BJ (cell line): ENCODE results near the gene PAGE2. TPM values are rescaled to one million over a fixed set of nuclear protein-coding genes. Genes with fewer than 3 reads are reported as not detected.
"Not testable (repeated sequence)": the region's sequence is repeated elsewhere in the genome, so short reads cannot be mapped to it uniquely, and the experiment has no call there.

Experiments used
- CTCF ChIA-PET: fragments of 350-600 bp; formaldehyde crosslinking; extraction: SDS; loops from one replicate; lab custom pipeline; 2021; ENCODE audit warnings: antibody characterized with exemption, inconsistent platforms; lab: Yijun Ruan, JAX
- POLR2A ChIA-PET: fragments of 300-600 bp; sonication (Branson Sonifier 250); formaldehyde crosslinking; extraction: SDS; loops from one replicate; lab custom pipeline; 2021; ENCODE audit warnings: antibody characterized with exemption; lab: Charles Lee
- DNase-seq: peaks from one replicate; pipeline ENCODE4 v3.0.0-alpha.2; 2011; ENCODE audit warnings: low read depth
- H3K27me3 ChIP-seq: 2 replicates; pipeline ENCODE4 v1.6.0; 2011; ENCODE audit warnings: low read length; ENCODE audit not compliant: control insufficient read depth, insufficient read depth
- H3K36me3 ChIP-seq: 2 replicates; pipeline ENCODE4 v1.5.1; 2011; ENCODE audit warnings: low read length; ENCODE audit not compliant: control insufficient read depth, insufficient read depth
- H3K4me3 ChIP-seq: 2 replicates; pipeline ENCODE4 v1.5.1; 2011; ENCODE audit warnings: low read depth, mild to moderate bottlenecking, control low read depth, low read length
- CTCF ChIP-seq: IDR thresholded peaks from 2 replicates; pipeline ENCODE4 v1.5.1; 2011; ENCODE audit warnings: low read depth, mild to moderate bottlenecking, control low read depth, inconsistent platforms, low read length, moderate library complexity; ENCODE audit not compliant: insufficient read depth
- polyA plus RNA-seq: library from polyadenylated mRNA; depleted of rRNA; stranded (reverse); fragments of >200 nt; gene quantifications from 2 replicates; pipeline ENCODE4 v1.2.3, GENCODE V29; 2011

The PAGE2 gene
- polyA plus RNA-seq, 1 experiment, result not detected

- H3K4me3 ChIP-seq, result no peak overlapping the region
- no peak for DNase-seq
- ChIA-PET CTCF (interaction anchor here (1.2 kb wide), 1 partner anchor 55 kb away, joined by 3 read pairs; no protein-coding TSS in a partner anchor), POLR2A (no interaction called here)
- no peaks in the 10 kb centered on the region for H3K36me3 ChIP-seq
- TF ChIP-seq CTCF, result no peak
- H3K27me3 ChIP-seq, result no peaks in the 10 kb centered on the region
Observed at GRCh38 chrX:55111578-55112254, 22.9 kb downstream of the PAGE2 start.

DNA sequence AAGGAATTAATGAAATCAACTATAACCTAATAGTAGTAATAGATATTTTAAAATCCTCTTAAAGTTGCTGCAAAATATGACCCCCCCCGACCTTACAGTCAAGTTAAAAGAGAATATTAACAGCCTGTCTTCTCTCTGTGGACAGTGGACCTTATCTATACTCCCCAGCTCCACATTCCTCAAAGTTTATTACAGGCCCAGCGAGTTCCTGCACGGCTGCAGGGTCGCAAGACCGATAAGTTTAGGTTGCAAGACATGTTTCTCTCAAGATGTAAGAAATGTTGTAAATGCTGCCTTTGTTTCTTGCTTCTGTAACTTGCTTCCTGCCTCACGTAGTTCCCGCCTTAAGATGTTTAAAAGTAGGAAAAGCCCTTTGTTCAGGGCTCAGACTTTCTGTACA is 27.8 kb downstream of the PAGE2 start:
- DNase-seq, H3K4me3 ChIP-seq, H3K36me3 ChIP-seq, POLR2A ChIA-PET, H3K27me3 ChIP-seq, CTCF ChIA-PET: not testable (repeated sequence)

DNA sequence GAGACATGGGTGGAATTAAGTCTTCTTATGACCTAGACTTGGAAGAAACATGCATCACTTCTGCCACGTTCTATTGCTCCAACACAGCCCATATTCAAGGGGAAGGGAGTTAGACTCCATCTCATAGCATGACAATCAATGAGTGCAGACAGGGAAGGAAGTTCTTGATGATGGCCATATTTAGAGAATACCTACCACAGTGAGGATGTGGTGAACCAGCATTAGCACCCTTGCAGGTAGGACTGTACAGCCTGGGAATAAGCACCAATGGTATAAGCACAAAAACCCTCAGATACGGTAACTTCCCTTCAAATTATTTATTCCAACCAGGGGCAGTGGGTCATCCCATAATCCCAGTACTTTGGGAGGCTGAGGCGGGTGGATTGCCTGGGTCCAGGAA is 29.8 kb downstream of the PAGE2 start:
- POLR2A ChIA-PET, result no interaction called here

DNA sequence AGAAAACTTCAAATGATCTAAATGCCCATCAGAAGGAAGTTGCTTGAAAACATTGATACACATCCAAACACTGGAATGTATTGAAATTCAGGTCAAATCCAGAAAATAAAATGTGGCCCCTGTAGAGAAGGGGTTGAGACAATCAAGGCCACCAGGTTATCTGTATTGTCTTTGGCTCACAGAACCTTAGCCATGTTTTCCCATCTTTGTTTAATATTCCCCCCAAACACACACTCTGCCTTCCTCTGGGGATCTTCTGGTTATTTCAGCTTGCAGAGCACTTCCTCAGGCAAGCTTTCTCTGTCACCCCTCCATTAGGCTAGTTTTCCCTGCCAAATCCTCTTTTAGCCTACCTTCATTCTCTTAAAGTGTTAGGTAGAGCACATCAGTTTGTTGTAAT is 30.5 kb downstream of the PAGE2 start:
- DNase-seq, result no peak
- ChIA-PET CTCF (no interaction called here), POLR2A (no interaction called here)
- no peaks in the 10 kb centered on the region for H3K36me3 ChIP-seq
- H3K4me3 ChIP-seq, result no peak overlapping the region
- H3K27me3 ChIP-seq, result peaks cover 1% of the 10 kb centered on the region; the same call in 1 of the 2 replicates
- TF ChIP-seq CTCF, result no peak

More for the DNA sequence above, 29.8 kb downstream of the PAGE2 start:
- no peak for TF ChIP-seq CTCF
- no peaks in the 10 kb centered on the region for H3K36me3 ChIP-seq
- CTCF ChIA-PET, result no interaction called here
- no peak for DNase-seq
- peaks cover 1% of the 10 kb centered on the region; the same call in 1 of the 2 replicates for H3K27me3 ChIP-seq
- no peak overlapping the region for H3K4me3 ChIP-seq

DNA sequence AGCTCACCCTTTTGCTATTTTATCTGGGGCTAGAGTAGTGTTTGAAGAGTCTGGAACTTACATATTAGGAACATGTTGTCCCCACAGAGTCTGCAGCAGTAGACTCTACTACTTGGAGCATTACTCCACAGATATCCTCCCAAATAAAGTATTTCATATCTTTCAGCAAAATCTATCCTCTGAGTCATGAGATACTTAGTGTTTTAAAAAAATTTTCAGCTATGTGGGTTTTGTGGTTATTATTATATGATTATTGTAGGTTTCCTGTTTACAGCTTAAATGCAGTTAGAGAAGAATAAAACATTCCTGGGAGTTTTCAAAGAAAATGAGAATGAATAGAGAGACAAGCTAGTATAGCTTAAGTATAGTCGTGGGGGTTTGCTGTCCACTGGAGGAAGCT is 30.9 kb downstream of the PAGE2 start:
- Histone ChIP-seq H3K36me3 (no peaks in the 10 kb centered on the region), H3K27me3 (peaks cover 1% of the 10 kb centered on the region; the same call in 1 of the 2 replicates), H3K4me3 (no peak overlapping the region)
- DNase-seq, result peak; percentile 17
- ChIA-PET POLR2A (no interaction called here), CTCF (no interaction called here)
- TF ChIP-seq CTCF, result no peak
